Measurements from ENCODE around the gene VSX1. TPM values are rescaled to one million over a fixed set of nuclear protein-coding genes. Genes with fewer than 3 reads are reported as not detected.

Gene VSX1
- total RNA-seq, 6 donors from 2014 or later = not detected

DNA sequence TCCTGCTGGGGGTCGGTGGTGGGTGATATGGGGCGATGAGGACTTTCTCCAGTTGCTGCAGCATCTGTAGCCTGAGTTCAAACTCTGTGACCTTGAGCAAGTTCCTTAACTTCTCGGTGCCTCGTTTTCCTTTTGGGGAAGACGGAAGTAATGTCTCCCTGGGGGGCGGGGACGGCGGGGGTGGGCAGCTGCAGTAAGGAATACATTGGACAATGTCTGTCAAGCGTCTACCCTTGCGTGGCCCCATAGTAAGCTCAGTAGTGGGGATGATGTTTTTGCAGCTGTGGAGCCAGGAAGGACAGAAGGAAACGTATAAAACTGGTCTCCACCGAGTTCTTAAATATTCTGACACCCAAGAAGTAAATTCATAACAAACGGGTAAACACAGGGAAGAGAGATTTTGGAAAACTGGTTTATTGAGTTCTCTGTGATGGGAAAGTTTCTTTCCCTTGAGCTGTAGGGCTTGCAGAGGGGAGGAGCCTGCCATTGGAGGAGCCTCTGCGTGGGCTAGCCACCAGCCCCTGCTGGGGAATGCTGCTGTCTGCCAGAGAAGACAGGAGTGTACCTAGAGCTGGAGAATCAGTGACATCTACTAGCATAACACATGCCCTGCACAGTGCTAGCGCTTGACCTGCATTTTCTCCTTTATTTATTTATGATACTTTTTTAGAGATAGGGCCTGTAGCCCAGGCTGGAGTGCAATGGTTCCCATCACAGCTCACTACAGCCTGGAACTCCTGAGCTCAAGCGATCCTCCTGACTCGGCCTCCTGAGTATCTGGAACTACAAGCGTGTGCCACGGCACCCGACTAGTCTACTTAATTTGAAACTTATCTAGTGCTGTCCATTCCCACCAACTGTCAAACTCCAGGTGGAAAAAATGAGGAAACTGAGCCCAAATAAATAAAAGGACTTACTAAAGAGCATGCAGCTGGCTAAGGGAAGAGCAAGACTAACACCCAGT is 22.8 kb downstream of the VSX1 start:
- DNase-seq = peak in 1 of 2 donors; percentile 27

DNA sequence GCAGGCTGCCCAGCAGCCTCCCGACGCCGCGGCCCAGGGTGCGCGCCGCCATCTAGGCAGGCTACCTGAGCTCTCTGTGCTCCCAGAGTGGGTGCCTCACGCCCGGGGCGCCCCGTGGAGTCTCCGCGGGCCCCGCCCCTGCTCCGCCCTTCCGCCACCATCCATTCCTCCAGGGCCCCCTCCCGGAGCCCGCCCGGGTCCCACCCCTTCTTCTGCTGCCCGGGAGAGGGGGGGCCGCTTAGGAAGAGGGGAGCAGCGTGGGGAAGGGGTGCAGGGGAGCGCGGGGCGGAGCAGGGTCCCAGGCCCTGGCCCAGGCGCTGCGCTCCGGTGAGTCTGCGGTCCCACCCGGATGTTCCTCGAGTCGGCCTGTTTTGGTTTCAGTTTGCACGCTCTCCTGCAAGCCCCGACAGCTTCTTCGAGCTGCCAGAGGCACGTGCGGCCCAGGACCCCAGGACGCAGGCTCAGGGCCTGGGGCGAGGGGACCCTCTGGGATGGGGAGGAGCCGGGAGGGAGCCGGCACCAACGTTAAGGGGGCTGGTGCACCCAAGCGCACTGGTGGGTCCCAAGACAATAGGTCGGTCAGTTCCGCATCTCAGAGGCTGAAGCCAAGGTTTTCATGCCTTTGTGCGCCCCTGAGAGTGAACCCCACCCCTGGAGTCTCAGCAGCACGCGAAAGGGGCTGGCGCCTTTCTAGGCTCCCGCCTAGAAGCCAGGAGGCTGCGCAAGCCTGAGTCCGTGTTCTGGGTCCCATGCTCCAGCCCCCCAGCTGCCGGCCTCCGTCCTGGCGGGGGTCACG is 23.7 kb downstream of the VSX1 start, which contains the start of gene ACSS1:
ACSS1 (minus strand) TSS at position 89 of the 796 bp plus-strand sequence; CDS start at position 52, 37 bp downstream.
- no peaks in the 10 kb centered on the region for H3K36me3 ChIP-seq
- DNase-seq (peak; percentile 76 to 94), ATAC-seq (ENCODE audit: low FRiP score in 2 of 2) (peak; percentile 66 to 68)
- WGBS, 2 donors = 0 to 2% methylated on average over 8 to 37 of the region's 56 CpGs
- H3K27ac ChIP-seq = peak within 1 kb of the TSS; percentile 91 to 98 (median 96)
- peaks cover 37 to 50% (median 46%) of the 10 kb centered on the region in 4 donors for H3K4me1 ChIP-seq
- TF ChIP-seq EP300 (IDR thresholded peaks at IDR 0.05) (no peak), CTCF (IDR thresholded peaks at IDR 0.05) (peak in 1 of 6 experiments; percentile 10), POLR2AphosphoS5 (IDR thresholded peaks at IDR 0.05) (peak in 1 of 2 donors; percentile 22), POLR2A (IDR thresholded peaks at IDR 0.05) (peak in 1 of 4 donors; percentile 38)
- no peaks in the 10 kb centered on the region for H3K9me3 ChIP-seq
- no peaks in the 10 kb centered on the region for H3K27me3 ChIP-seq
- peak within 1 kb of the TSS; percentile 72 to 97 (median 88) for H3K4me3 ChIP-seq

More for the DNA sequence above, 22.8 kb downstream of the VSX1 start:
- TF ChIP-seq CTCF (IDR thresholded peaks at IDR 0.05) (no peak), POLR2AphosphoS5 (IDR thresholded peaks at IDR 0.05) (no peak), POLR2A (IDR thresholded peaks at IDR 0.05) (no peak), EP300 (IDR thresholded peaks at IDR 0.05) (no peak)
- Histone ChIP-seq H3K4me1 (peaks cover 28 to 41% (median 37%) of the 10 kb centered on the region in 4 donors), H3K4me3 (peak overlapping the region; percentile 72 to 97 (median 88)), H3K27me3 (no peaks in the 10 kb centered on the region), H3K9me3 (no peaks in the 10 kb centered on the region), H3K27ac (peak overlapping the region; percentile 91 to 98 (median 96)), H3K36me3 (no peaks in the 10 kb centered on the region)
- ATAC-seq (ENCODE audit: low FRiP score in 2 of 2) = no peak
- 32 to 33% methylated on average over 18 to 20 of the region's 20 CpGs for WGBS, 2 donors

DNA sequence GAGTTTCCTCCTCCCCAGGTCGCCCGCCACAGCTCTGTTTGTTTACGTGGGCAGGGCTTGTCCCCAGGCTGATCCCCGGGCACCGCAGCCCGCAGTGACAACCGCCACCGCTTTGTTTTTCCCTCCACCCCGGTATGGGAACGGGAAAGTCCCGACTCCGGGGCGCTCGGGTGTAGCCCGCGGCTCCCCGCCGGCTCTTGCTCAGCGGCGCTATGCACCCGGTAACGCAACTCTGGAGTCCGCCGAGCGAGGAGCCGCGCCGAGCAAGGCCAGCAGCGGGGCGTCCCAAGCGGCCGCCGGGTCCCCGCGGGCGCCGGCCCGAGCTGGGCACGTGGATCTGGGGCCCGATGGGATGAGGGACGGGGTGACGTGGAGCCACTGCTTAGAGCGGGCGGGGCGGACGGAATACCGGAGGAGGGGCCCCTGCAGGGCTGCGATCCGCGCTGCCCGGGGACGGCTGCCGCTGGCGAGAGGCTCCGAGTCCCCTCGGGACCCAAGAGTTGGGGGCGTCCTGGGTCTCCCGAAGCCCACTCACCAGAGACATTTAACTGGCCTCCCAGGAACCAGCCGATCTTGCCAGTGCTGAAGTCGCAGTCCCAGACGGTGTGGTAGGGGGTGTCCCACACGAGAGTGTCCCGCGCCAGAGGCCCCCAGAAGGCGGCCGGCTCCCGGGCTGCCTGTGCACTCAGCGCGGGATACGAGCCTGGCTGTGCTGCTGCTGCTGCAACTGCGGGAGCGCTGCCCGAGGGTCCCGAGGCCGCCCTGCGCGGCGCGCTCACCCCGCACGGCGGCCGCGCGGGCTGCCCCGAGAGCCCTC is 24.5 kb downstream of the VSX1 start:
- TF ChIP-seq EP300 (IDR thresholded peaks at IDR 0.05) (peak in 1 of 4 donors; percentile 14), POLR2A (IDR thresholded peaks at IDR 0.05) (peak in 3 of 4 donors; percentile 43 to 73 (median 60)), CTCF (IDR thresholded peaks at IDR 0.05) (peak in 4 of 6 experiments; percentile 15 to 34 (median 20)), POLR2AphosphoS5 (IDR thresholded peaks at IDR 0.05) (peak; percentile 9 to 75)
- WGBS, 2 donors = 1% methylated on average over 45 of the region's 86 CpGs; no CpG with 5 or more reads in 1 of the 2 donors
- Histone ChIP-seq H3K9me3 (no peaks in the 10 kb centered on the region), H3K36me3 (no peaks in the 10 kb centered on the region), H3K27ac (peak overlapping the region; percentile 91 to 98 (median 96)), H3K4me1 (peaks cover 45 to 58% (median 54%) of the 10 kb centered on the region in 4 donors), H3K27me3 (no peaks in the 10 kb centered on the region), H3K4me3 (peak overlapping the region; percentile 72 to 97 (median 88))
- DNase-seq = peak; percentile 82 to 94
- peak; percentile 80 to 81 for ATAC-seq (ENCODE audit: low FRiP score in 2 of 2)

DNA sequence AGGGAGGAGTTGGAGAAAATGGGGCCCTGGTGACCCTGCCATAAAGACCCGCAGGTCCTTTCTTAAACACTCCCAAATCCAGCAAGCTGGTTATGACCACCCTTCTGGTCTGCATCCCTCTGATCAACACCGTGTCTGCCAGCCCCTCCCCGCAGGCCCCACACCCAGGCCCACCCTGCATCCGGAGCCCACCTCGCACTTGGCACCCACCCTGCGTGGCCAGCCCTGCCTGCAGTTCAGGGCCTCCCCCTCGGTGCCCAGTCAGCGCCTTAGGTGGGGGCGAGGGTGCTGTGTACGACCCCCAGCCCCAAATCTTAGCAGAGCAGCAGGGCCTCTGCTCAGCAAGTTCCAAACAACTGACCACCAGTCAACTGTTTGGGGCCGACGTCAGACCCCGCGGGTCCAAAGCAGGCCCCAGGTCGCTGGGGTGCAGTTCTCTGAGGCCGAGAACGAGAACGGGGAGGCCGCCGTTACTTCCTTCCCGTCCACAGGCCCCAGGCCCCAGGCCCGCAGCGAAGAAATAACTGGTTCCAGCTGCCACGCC is 25.2 kb downstream of the VSX1 start:
- Histone ChIP-seq H3K36me3 (no peaks in the 10 kb centered on the region), H3K4me1 (peaks cover 52 to 65% (median 61%) of the 10 kb centered on the region in 4 donors), H3K27ac (peak overlapping the region; percentile 91 to 98 (median 96)), H3K9me3 (no peaks in the 10 kb centered on the region), H3K4me3 (peak overlapping the region; percentile 72 to 97 (median 88)), H3K27me3 (no peaks in the 10 kb centered on the region)
- TF ChIP-seq POLR2A (IDR thresholded peaks at IDR 0.05) (no peak), POLR2AphosphoS5 (IDR thresholded peaks at IDR 0.05) (no peak), EP300 (IDR thresholded peaks at IDR 0.05) (no peak), CTCF (IDR thresholded peaks at IDR 0.05) (no peak)
- WGBS, 2 donors = 4 to 14% methylated on average over 4 to 23 of the region's 24 CpGs
- ATAC-seq (ENCODE audit: low FRiP score in 2 of 2) (no peak), DNase-seq (peak in 1 of 2 donors; percentile 76)

Measured in upper lobe of left lung (tissue), 6 donors.